GM10266 (cell line): ENCODE data around the gene USP22.

Experiments used
- DNase-seq: peaks from one replicate; pipeline ENCODE4 v3.0.0; 2012; ENCODE audit errors: extremely low spot score
- TF ChIP-seq, protein P1 (sequence below): IDR thresholded peaks from 2 replicates; pipeline ENCODE4 v1.5.1; 2012; ENCODE audit warnings: mild to moderate bottlenecking, low read depth; ENCODE audit not compliant: control insufficient read depth, insufficient read depth; ENCODE audit errors: missing control alignments

USP22 gene

DNA sequence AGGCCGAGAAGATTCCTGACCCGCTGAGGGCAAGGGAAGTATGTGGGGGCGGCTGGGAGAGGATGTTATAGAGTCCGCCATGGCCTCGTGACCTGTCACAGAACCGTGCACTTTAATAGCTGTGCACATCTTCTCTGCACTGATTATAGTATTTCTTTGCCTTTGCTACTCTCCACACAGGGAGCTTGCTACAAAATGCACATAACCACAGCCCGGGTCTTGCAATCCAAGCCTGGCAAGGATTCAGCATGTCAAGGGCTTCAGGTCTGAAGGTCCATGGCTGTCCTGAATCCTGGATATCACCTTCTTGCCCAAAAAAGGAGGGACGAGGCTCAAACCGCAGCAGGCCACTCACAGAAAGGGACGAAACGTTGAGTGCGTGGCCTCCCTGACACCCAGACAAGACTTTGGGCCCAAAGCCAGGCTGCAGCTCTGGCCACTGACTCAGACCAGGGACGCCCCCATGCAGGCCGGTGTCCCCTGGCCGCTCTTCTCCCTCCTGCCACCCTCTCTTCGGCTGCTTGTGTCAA, 43.7 kb downstream of the USP22 start:
- TF ChIP-seq, protein P1, sequence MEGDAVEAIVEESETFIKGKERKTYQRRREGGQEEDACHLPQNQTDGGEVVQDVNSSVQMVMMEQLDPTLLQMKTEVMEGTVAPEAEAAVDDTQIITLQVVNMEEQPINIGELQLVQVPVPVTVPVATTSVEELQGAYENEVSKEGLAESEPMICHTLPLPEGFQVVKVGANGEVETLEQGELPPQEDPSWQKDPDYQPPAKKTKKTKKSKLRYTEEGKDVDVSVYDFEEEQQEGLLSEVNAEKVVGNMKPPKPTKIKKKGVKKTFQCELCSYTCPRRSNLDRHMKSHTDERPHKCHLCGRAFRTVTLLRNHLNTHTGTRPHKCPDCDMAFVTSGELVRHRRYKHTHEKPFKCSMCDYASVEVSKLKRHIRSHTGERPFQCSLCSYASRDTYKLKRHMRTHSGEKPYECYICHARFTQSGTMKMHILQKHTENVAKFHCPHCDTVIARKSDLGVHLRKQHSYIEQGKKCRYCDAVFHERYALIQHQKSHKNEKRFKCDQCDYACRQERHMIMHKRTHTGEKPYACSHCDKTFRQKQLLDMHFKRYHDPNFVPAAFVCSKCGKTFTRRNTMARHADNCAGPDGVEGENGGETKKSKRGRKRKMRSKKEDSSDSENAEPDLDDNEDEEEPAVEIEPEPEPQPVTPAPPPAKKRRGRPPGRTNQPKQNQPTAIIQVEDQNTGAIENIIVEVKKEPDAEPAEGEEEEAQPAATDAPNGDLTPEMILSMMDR = no peak

GRCh38 chr17:20998571-20999043, 44.2 kb downstream of the USP22 start:
- TF ChIP-seq, protein P1 = no peak
- no peak for DNase-seq

More for the DNA sequence above, 43.7 kb downstream of the USP22 start:
- no peak for DNase-seq

- TF ChIP-seq, protein P1 = no peak
- DNase-seq = no peak
Measured at GRCh38 chr17:20997711-20998570, 44.9 kb downstream of the USP22 start.

GRCh38 chr17:20996724-20997615, 45.8 kb downstream of the USP22 start:
- no peak for DNase-seq
- TF ChIP-seq, protein P1 = no peak

- TF ChIP-seq, protein P1 = no peak
- DNase-seq = no peak
Measured at GRCh38 chr17:20995873-20996723, 46.7 kb downstream of the USP22 start.

DNA sequence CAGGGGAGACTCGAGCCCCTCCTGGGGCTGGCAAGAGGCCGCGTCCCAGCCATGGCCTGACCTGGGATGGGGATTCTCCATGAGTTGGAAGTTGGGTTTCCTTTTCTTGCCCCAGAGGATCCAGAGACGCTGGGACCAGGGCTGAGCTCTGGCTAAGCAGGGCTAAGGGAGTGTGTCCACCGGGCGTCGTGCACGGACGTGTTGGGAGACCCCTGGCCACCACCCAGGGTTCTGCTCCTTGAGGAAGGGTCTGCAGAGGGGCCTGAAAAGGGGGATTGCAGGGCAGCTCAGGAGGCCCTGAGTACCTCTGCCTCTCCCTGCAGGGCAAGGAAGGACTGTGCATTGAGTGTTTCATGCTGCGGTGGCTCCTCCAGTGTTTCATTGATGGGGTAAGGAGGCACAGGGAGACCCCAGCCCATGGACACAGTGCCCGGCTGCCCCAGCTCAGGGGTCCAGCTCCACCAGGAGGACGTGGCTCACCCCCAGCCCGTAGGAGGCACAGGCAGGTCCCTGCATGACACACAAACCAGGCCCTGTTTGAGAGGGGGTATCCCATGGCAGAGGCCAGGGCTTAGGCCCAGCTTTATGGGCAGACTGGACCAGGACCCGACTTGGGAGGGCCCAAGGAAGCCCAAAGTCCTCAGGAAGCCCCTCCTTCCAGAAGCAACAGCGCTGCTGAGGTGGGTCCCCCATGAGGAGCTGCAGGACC, 47.5 kb downstream of the USP22 start:
- TF ChIP-seq, protein P1 = no peak
- DNase-seq = no peak
